Adrenal gland (tissue), 12 donors: ENCODE data around the gene CAPN13. TPM values are rescaled to one million over a fixed set of nuclear protein-coding genes. Genes with fewer than 3 reads are reported as not detected.
A peak's percentile ranks its signal among the peaks of the same experiment; 100 is the strongest.

ENCODE experiments used
- DNase-seq, 7 donors: peaks; one replicate each; pipeline ENCODE4 v3.0.0-alpha.2; 2019 to 2020
- H3K27ac ChIP-seq, 5 donors: fragments of 200-600 bp; sonication (generic) in 4 of 5; 1 replicate in 3 of 5; 2 replicates in 2 of 5; pipeline versions ENCODE4 v1.5.1 to v1.8.0; 2016 to 2020; ENCODE audit warnings: mild to moderate bottlenecking in 1 of 5
- H3K27me3 ChIP-seq: fragments of 200-600 bp; 2 replicates; pipeline ENCODE4 v1.8.0; 2021
- H3K36me3 ChIP-seq, 2 donors: fragments of 200-600 bp; replicated peaks in 1 of 2; 1 replicate in 1 of 2; 2 replicates in 1 of 2; pipeline versions ENCODE4 v1.5.1 to v1.8.0; 2018 to 2022
- H3K4me1 ChIP-seq, 2 donors: fragments of 200-600 bp; replicated peaks in 1 of 2; 1 replicate in 1 of 2; 2 replicates in 1 of 2; pipeline versions ENCODE4 v1.5.1 to v1.8.0; 2018 to 2021
- H3K4me3 ChIP-seq, 4 donors: fragments of 200-600 bp; sonication (generic) in 3 of 4; one replicate each; pipeline ENCODE4 v1.5.1; 2016 to 2018
- H3K9me3 ChIP-seq, 3 donors: fragments of 200-600 bp; sonication (generic) in 1 of 3; replicated peaks in 1 of 3; 1 replicate in 2 of 3; 2 replicates in 1 of 3; pipeline versions ENCODE4 v1.5.1 to v1.8.0; 2016 to 2021
- CTCF ChIP-seq, 6 experiments: fragments of 450-650 bp in 4 of 6; fragments of 200-600 bp in 2 of 6; sonication (generic) in 1 of 6; IDR thresholded peaks; 1 replicate in 5 of 6; 2 replicates in 1 of 6; pipeline versions ENCODE4 v1.5.1 to v1.8.0; 2016 to 2021; ENCODE audit warnings: antibody characterized with exemption in 6 of 6, mild to moderate bottlenecking in 2 of 6, moderate library complexity in 1 of 6
- POLR2A ChIP-seq, 2 donors: fragments of 450-650 bp; IDR thresholded peaks; one replicate each; pipeline ENCODE4 v1.6.1; 2017; ENCODE audit warnings: antibody characterized with exemption in 2 of 2, mild to moderate bottlenecking in 2 of 2, moderate library complexity in 1 of 2
- WGBS, 4 donors: extraction: QIAGEN DNeasy Blood & Tissue Kit in 2 of 4; methylation state at CpG; one replicate each; pipeline versions ENCODE4 v1.1.5 to v1.1.7; 2013 to 2017; 5-methylcytosine and 5-hydroxymethylcytosine counted together
- intact Hi-C, 2 donors: fragments of 100-400 bp; cut with DNase I; formaldehyde crosslinking; loops; one replicate each; pipeline versions ENCODE4 v1.14.1 to v1.15.0; 2022 to 2023
- polyA plus RNA-seq, 3 donors: library from polyadenylated mRNA; stranded (reverse); fragments of 200-250 nt in 2 of 3; fragments of 350-450 nt in 1 of 3; fragmentation: Illumina TruSeq in 1 of 3; extraction: RNeasy Lipid Tissue Mini Kit (QIAGEN cat#74804) in 1 of 3; gene quantifications; one replicate each; pipeline ENCODE4 v1.2.3, GENCODE V29; 2013 to 2014
- total RNA-seq, 9 donors: library from RNA; depleted of rRNA in 4 of 9; stranded (reverse); fragments of >200 nt in 4 of 9; fragments of 120-200 nt in 1 of 9; fragmentation: NEBNext Ultra II Directional in 1 of 9; extraction: Animal tissue kit (Norgen Biotek cat#: 25700) in 1 of 9; gene quantifications; one replicate each; pipeline versions ENCODE4 v1.1.0 to v1.2.4, GENCODE V29; 2013 to 2023
- donor health status: healthy with polysubstance abuse.
- donor health status: Bipolar disorder and iron deficiency.
- donor health status: DM: yes; HTN: yes; CAD: no.
- donor health status: DM: no; HTN: no; CAD: no.
- donor health status: DM: no; HTN: no; CAD: no.
- donor health status: DM: yes; HTN: yes; CAD: no.

The CAPN13 gene
- total and polyA plus RNA-seq, 12 donors: 0.10 to 0.37 (median 0.23) TPM; not detected in 8

- TF ChIP-seq CTCF (IDR thresholded peaks at IDR 0.05): no peak
- no peak for TF ChIP-seq POLR2A (IDR thresholded peaks at IDR 0.05)
- Histone ChIP-seq H3K27ac (no peak overlapping the region), H3K4me1 (no peaks in the 10 kb centered on the region), H3K4me3 (no peak overlapping the region), H3K36me3 (no peaks in the 10 kb centered on the region), H3K9me3 (no peaks in the 10 kb centered on the region), H3K27me3 (peaks cover 14% of the 10 kb centered on the region)
- WGBS, 4 donors: 58 to 80% (median 68%) methylated on average over 3 to 4 of the region's 4 CpGs; no CpG with 5 or more reads in 1 of the 4 donors
- DNase-seq: peak in 3 of 7 donors; percentile 2 to 25 (median 5)
- intact Hi-C loops: no loop called here
Observed at GRCh38 chr2:30721241-30721640, 86.0 kb downstream of the CAPN13 start.

- Histone ChIP-seq H3K27me3 (peaks cover 5% of the 10 kb centered on the region), H3K4me3 (no peak overlapping the region), H3K36me3 (no peaks in the 10 kb centered on the region), H3K9me3 (no peaks in the 10 kb centered on the region), H3K27ac (no peak overlapping the region), H3K4me1 (no peaks in the 10 kb centered on the region)
- WGBS, 4 donors: 47 to 67% (median 52%) methylated on average over 1 of the region's 1 CpG
- TF ChIP-seq CTCF (IDR thresholded peaks at IDR 0.05) (no peak), POLR2A (IDR thresholded peaks at IDR 0.05) (no peak)
- intact Hi-C loops: loop anchor here (10.0 kb wide), 1 partner anchor 148 kb away; no protein-coding TSS in a partner anchor
- peak in 1 of 7 donors; percentile 3 for DNase-seq
Observed at GRCh38 chr2:30717081-30717650, 90.1 kb downstream of the CAPN13 start.

GRCh38 chr2:30716123-30716900 lies 90.9 kb downstream of the CAPN13 start:
- intact Hi-C loops: loop anchor here (10.0 kb wide), 1 partner anchor 148 kb away; no protein-coding TSS in a partner anchor
- Histone ChIP-seq H3K9me3 (no peaks in the 10 kb centered on the region), H3K36me3 (no peaks in the 10 kb centered on the region), H3K27ac (no peak overlapping the region), H3K4me1 (no peaks in the 10 kb centered on the region), H3K4me3 (no peak overlapping the region), H3K27me3 (no peaks in the 10 kb centered on the region)
- peak in 2 of 7 donors; percentile 16 to 34 for DNase-seq
- 69 to 79% (median 74%) methylated on average over 11 of the region's 11 CpGs for WGBS, 4 donors
- TF ChIP-seq POLR2A (IDR thresholded peaks at IDR 0.05) (no peak), CTCF (IDR thresholded peaks at IDR 0.05) (no peak)

GRCh38 chr2:30714811-30715709 lies 92.2 kb downstream of the CAPN13 start:
- Histone ChIP-seq H3K27me3 (no peaks in the 10 kb centered on the region), H3K4me3 (no peak overlapping the region), H3K4me1 (no peaks in the 10 kb centered on the region), H3K36me3 (no peaks in the 10 kb centered on the region), H3K9me3 (no peaks in the 10 kb centered on the region), H3K27ac (no peak overlapping the region)
- WGBS, 4 donors: 64 to 76% (median 67%) methylated on average over 8 of the region's 8 CpGs
- intact Hi-C loops: loop anchor here (2.0 to 10.0 kb wide), 5 partner anchors 150 to 617 kb away; no protein-coding TSS in a partner anchor
- no peak for TF ChIP-seq CTCF (IDR thresholded peaks at IDR 0.05)
- TF ChIP-seq POLR2A (IDR thresholded peaks at IDR 0.05): no peak
- DNase-seq: peak in 1 of 7 donors; percentile 30
